Ishikawa (cell line): ENCODE data around the gene LDLRAD2.

Experiments
- CEBPB ChIP-seq: IDR thresholded peaks from 2 replicates; pipeline ENCODE4 v1.6.1; 2012
- CREB1 ChIP-seq: IDR thresholded peaks from 2 replicates; pipeline ENCODE4 v1.6.1; 2012; ENCODE audit warnings: low read depth
- EGR1 ChIP-seq: IDR thresholded peaks from 2 replicates; pipeline ENCODE4 v1.6.1; 2012
- EP300 ChIP-seq: IDR thresholded peaks from 2 replicates; pipeline ENCODE4 v1.6.1; 2012; ENCODE audit warnings: borderline replicate concordance
- FOXM1 ChIP-seq: IDR thresholded peaks from 2 replicates; pipeline ENCODE4 v1.6.1; 2012; ENCODE audit warnings: low read depth, borderline replicate concordance
- NFIC ChIP-seq: IDR thresholded peaks from 2 replicates; pipeline ENCODE4 v1.6.1; 2012
- RAD21 ChIP-seq: IDR thresholded peaks from 2 replicates; pipeline ENCODE4 v1.6.1; 2012; ENCODE audit warnings: low read depth
- TAF1 ChIP-seq: IDR thresholded peaks from 2 replicates; pipeline ENCODE4 v1.6.1; 2012; ENCODE audit warnings: low read depth, mild to moderate bottlenecking
- TCF12 ChIP-seq: IDR thresholded peaks from 2 replicates; pipeline ENCODE4 v1.6.1; 2012; ENCODE audit warnings: low read depth
- TEAD4 ChIP-seq: IDR thresholded peaks from 2 replicates; pipeline ENCODE4 v1.6.1; 2012
- USF1 ChIP-seq: IDR thresholded peaks from 2 replicates; pipeline ENCODE4 v1.6.1; 2012
- YY1 ChIP-seq: IDR thresholded peaks from 2 replicates; pipeline ENCODE4 v1.6.1; 2012; ENCODE audit warnings: low read depth
- ZBTB7A ChIP-seq: IDR thresholded peaks from 2 replicates; pipeline ENCODE4 v1.6.1; 2012; ENCODE audit warnings: low read depth
- TF ChIP-seq, protein P1 (sequence below): IDR thresholded peaks from 2 replicates; pipeline ENCODE4 v1.6.1; 2012
- TF ChIP-seq, protein P2 (sequence below): IDR thresholded peaks from 2 replicates; pipeline ENCODE4 v1.6.1; 2012; ENCODE audit warnings: low read depth, mild to moderate bottlenecking

LDLRAD2 gene

GRCh38 chr1:21831454-21831970 is 19.4 kb downstream of the LDLRAD2 start:
- TF ChIP-seq EGR1, result no peak
- no peak for TF ChIP-seq TCF12

DNA sequence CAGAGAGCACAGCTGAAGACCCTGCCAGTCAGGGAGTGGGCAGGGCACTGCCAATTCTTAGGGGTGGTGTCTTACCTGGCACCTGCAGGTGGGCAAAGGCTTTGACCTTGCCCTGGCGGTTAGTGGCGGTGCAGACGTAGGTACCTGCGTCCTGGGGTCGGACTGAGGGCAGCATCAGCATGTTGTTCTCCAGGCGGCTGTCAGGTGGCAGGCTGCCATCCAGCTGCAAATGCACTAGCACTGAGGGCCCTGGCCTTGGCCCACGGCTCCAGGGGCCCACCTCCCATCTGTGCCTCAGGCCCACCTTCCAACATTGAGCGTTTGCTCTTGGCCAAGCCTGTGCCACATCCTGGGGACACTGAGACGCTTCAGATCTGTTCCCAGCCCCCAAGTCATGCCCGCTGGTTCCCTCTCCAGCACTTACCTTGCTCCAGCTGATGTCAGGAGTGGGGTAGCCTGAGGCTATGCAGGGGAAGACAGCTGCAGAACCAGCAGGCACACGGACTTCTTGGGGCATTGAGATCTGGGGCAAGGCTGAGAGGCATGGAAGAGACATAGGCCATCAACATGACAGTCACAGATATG is 21.4 kb downstream of the LDLRAD2 start:
- TF ChIP-seq TEAD4 (no peak), NFIC (no peak), EGR1 (no peak), USF1 (no peak), RAD21 (no peak), EP300 (no peak), YY1 (no peak), TAF1 (no peak), TCF12 (no peak), FOXM1 (no peak)
- TF ChIP-seq, protein P1, sequence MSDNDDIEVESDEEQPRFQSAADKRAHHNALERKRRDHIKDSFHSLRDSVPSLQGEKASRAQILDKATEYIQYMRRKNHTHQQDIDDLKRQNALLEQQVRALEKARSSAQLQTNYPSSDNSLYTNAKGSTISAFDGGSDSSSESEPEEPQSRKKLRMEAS, result no peak
- TF ChIP-seq, protein P2, sequence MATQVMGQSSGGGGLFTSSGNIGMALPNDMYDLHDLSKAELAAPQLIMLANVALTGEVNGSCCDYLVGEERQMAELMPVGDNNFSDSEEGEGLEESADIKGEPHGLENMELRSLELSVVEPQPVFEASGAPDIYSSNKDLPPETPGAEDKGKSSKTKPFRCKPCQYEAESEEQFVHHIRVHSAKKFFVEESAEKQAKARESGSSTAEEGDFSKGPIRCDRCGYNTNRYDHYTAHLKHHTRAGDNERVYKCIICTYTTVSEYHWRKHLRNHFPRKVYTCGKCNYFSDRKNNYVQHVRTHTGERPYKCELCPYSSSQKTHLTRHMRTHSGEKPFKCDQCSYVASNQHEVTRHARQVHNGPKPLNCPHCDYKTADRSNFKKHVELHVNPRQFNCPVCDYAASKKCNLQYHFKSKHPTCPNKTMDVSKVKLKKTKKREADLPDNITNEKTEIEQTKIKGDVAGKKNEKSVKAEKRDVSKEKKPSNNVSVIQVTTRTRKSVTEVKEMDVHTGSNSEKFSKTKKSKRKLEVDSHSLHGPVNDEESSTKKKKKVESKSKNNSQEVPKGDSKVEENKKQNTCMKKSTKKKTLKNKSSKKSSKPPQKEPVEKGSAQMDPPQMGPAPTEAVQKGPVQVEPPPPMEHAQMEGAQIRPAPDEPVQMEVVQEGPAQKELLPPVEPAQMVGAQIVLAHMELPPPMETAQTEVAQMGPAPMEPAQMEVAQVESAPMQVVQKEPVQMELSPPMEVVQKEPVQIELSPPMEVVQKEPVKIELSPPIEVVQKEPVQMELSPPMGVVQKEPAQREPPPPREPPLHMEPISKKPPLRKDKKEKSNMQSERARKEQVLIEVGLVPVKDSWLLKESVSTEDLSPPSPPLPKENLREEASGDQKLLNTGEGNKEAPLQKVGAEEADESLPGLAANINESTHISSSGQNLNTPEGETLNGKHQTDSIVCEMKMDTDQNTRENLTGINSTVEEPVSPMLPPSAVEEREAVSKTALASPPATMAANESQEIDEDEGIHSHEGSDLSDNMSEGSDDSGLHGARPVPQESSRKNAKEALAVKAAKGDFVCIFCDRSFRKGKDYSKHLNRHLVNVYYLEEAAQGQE, result no peak

- no peak for TF ChIP-seq EGR1
- no peak for TF ChIP-seq TEAD4
- TF ChIP-seq, protein P1, result no peak
- no peak for TF ChIP-seq USF1
- no peak for TF ChIP-seq TAF1
- TF ChIP-seq YY1, result no peak
- no peak for TF ChIP-seq ZBTB7A
- no peak for TF ChIP-seq CEBPB
- TF ChIP-seq FOXM1, result no peak
- no peak for TF ChIP-seq RAD21
- TF ChIP-seq EP300, result no peak
- TF ChIP-seq, protein P2, result no peak
- no peak for TF ChIP-seq NFIC
- no peak for TF ChIP-seq CREB1
These were observed 22.0 kb downstream of the LDLRAD2 start for GRCh38 chr1:21834094-21834493.

DNA sequence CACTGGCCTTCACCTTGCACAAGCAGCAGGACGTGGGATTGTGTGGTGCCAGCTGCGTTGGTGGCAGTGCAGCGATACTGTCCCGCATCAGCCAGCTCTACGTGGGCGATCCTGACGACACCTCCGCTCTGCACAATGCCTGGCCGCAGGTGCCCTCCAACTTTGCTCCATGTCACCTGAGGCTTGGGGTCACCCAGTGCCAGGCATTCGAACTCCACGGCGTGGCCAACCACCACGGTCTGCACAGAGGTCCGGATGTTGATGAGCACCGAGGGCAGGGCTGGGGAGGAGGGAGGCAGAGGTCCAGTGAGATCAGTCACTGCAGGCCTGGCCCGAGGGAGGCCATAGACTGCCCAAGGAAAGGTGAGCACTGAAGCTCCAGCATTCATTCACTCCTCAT is 22.6 kb downstream of the LDLRAD2 start:
- TF ChIP-seq EGR1, result no peak
- TF ChIP-seq CEBPB, result no peak
- TF ChIP-seq CREB1, result no peak
- no peak for TF ChIP-seq NFIC
- TF ChIP-seq RAD21, result no peak
- TF ChIP-seq ZBTB7A, result no peak
- TF ChIP-seq, protein P2, result no peak
- no peak for TF ChIP-seq YY1
- no peak for TF ChIP-seq FOXM1

DNA sequence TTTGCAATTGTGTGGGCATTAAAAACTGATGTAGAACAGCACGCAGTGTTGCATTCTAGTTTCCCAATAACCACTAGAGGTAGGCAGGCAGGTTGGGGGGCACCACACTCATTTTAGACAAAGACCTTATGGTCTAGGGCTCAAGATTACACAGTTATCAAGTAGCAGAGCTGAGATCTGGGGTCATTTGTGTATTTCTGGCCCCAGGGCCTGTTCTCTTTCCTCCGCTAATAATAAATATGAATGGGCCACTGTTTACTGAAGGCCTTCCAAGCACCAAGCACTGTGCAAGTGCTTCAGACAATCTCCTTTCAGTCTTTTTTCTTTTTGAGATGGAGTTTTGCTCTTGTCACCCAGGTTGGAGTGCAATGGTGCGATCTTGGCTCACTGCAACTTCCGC is 23.9 kb downstream of the LDLRAD2 start:
- TF ChIP-seq FOXM1 (no peak), TCF12 (no peak), EP300 (no peak), YY1 (no peak), CEBPB (no peak), ZBTB7A (no peak), TAF1 (no peak), NFIC (no peak), TEAD4 (no peak), RAD21 (no peak), CREB1 (no peak), EGR1 (no peak), USF1 (no peak)
- TF ChIP-seq, protein P1, result no peak
- TF ChIP-seq, protein P2, result no peak
